NCI-H2107 treated with DMSO at 0.1 percent for 48 hours (cell line): ENCODE data around the gene ZNF638.

ENCODE experiments used
- DNase-seq: peaks from one replicate; lab custom pipeline; 2025; ENCODE audit not compliant: unreplicated experiment; lab: John Stamatoyannopoulos, UW

The ZNF638 gene

DNA sequence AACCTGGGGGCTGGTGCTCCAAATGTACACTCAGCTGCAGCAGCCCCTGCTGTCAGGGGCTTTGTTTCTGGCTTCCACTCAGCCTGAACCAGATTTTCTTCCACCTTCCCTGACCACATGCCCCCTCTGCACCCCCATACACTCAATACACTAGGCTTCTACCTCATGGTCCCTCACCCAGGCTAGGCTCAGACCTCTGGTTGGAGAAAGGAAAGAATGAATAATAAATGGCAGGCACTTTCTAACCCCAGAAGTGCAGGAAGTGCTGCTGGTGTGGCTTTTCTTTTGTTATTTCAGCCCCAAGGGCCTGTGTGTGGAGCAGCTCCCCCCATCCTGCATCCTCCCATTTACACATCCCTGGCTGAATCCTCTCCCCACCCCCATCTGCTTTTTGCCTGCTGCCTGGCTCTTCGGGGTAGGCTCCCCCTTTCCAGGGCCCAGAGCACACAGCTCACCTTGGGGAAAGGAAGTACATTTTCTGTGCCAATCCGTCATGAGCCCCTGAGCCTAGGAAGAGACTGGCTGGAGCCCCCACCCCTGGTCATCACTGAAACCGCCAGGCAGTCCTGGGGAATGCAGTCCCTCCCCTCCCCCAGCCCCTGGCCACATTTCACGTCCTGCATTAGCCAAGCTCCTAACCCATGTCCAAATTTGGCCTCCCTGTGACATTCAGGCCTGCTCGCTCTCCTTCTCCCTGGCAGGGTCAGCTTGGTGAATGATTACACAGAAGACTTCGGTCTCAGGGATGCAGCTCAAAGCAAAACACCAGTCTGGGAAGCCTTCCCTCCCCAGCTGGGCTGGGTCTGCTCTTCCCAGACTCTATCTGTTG lies 124.4 kb downstream of the ZNF638 start:
- peak; percentile 44 for DNase-seq

DNA sequence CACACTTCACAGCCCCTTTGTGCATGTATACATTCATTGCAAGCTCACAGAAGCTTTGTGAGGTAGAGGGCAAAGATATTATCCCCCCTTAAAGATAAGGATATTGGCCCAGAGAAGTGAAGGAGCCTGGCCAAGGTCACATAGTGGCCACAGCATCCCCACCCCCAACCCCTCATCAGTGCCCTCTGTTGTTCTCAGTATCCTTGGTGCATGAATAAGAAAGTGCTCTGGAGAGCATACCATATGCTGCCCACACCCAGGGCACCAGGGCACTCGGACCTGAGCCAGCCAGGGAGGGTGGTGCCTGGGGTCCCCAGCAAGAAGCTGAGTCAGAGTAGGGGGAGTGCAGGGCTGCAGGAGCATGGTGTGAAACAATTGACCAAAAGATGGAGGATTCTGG lies 125.0 kb downstream of the ZNF638 start:
- DNase-seq = no peak

DNA sequence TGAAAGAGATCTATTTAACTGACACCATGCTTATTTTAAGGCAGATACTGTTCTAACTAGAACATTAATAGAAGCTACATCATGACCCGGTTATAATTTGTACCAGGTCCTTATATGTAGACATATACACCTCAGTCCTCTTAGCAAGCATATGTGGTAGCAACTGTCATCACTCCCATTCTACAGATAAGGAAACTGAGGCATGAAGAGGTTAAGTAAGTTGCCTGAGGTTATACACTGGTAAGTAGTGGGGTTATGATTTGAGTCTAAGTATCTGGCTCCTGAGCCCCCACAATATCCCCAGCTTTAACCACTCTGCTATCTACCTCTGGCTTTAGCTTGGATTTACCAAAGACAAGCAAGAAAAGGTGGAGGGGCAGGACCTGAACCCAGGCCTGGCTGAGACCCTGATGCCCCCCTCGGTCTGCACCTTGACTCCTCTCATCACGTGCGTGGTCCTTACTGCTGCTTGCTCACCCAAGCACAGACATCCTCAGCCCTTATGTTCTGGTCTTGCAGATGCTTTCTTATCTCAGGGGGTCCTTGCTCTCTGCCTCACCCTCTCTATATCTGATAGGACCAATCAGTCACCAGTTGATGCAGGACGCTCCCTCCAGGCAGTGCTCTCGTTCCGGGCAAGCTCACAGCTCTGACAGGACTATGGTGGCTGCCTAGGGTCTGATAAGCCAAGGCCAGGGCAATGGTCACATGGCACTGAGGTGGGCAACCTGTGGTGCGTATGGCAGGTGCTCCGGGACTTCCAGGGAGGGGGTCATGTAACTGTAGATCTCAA lies 125.7 kb downstream of the ZNF638 start:
- DNase-seq = no peak

DNA sequence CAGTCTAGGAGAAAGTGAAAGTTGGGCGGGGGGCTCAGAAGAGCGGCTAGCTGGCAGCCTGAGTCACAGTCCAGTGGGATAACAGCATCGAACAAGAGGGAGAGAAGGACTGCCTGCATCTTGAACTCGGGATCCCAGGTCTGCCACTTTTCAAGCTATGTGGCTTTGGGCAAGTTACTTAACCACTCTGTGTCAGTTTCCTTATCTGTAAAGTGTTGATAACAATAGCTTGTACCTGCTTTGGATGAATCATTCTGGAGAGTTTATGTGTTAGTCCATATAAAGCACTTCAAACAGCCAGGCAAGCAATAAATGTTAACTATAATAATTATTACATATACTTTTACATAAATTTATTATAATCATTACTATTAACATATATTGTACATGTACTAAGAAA lies 126.3 kb downstream of the ZNF638 start:
- DNase-seq = no peak

DNA sequence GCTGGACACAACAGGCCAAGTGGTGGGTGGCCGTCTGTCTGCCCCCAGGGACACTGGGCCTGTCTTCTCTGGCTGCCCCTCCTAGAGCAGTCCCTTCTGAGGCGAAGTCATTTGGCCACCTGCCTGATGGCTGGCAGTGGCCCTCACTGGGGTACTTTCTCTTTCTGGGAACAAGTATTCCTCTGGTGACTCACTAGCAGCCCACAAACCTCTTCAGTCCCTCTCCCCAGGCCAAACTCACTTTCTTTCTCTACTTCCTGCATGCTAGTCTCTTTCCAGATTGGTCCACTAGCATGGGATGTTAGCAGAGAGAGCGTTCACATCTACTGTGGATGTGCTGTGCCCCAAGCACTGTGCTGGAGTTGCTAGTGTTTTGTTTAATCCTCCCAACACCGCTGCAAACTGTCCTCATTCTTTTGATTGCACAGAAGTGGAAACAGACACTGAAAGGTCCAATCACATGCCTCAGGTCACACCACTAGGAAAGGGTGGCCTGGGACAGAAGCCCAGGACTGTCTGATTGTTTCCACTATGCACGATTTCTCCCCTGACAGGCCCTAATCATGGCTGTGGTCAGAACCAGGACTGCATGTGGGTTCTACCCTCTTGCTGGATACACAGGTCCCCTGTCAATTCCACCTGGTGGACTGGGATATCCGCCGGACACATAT lies 127.0 kb downstream of the ZNF638 start:
- DNase-seq = no peak

DNA sequence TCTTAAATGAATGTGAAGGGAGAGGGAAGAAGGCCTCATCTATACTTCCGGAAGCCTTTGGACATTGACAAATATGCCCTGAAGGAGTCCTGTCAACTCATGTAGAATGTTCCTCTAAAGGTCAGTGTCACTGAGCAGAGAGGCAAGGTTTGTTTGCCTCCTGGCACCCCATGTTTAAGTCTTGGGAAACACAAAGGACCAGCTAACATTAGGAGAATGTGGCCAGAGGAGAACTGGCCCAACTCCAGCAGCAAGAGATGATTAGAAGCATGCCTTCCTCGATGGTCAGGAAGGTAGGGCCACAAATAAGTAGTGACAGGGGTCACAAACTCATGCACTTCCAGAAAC lies 127.5 kb downstream of the ZNF638 start:
- no peak for DNase-seq

DNA sequence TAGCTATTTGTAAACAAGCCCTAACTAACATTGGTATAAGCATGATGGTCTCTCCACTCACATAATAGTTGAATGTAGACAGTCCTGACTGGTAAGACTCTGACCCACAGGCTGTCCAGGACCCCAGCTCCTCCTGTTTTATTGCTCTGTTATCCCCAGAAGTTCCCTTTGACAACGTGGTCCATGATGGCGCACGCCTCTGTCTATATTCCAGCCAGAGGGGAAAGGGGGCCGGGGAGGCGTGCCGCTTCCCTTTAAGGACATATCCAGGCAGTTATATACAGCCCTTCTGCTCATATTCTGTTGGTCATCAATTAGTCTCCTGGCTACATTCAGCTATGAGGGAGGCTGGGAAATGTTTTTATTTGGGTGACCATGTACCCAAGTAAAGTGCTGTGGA lies 128.5 kb downstream of the ZNF638 start:
- DNase-seq = no peak

DNA sequence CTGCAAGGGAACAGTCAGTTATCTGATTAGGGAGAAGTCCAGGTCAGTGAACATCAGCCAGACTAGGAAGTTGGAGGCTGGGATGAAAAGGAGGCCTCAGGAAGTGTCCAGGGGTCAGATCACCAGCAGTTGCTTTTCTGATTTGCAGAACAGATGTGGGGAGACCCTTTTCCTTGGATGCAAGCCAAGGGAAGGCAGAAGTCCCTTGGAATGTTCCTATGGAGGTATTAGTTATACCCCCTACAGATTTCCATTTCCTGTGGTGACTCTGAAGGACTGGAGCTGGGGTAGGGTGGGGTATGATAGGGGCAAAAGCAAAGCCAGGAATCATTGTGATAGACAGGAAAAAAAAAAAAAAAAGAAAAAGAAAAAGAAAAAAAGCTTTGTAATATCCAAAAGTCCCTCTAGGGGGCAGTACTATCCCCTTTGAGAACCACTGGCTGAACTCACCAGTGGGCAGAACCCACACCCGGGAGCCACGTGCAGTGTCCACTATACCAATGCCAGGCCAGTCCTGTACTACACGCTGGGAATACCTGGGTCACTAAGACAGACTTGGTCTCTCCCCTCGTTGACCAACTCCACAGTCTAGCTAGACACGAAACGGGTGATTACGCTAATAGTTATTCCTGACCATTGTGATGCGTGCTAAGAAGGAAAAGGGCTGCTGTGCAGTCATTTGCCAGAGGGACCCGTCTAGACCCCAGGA lies 129.2 kb downstream of the ZNF638 start:
- no peak for DNase-seq

DNA sequence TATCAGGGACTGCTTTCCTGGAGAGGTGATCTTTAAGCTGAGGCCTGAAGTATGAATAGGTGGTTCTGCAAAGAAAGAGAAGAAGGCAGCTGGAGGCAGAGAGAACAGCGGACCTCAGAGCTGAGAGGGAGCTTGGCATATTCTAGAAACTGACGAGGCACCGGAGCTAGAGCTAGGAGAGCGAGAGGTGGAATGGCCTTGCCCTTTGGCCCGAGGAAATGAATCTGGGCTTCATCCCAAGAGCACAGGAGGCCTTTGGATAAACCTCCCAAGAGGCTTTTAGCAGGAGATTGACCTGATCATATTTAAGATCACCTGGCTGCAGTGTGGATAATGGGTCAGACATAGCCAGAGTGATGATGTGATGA lies 129.7 kb downstream of the ZNF638 start:
- no peak for DNase-seq

DNA sequence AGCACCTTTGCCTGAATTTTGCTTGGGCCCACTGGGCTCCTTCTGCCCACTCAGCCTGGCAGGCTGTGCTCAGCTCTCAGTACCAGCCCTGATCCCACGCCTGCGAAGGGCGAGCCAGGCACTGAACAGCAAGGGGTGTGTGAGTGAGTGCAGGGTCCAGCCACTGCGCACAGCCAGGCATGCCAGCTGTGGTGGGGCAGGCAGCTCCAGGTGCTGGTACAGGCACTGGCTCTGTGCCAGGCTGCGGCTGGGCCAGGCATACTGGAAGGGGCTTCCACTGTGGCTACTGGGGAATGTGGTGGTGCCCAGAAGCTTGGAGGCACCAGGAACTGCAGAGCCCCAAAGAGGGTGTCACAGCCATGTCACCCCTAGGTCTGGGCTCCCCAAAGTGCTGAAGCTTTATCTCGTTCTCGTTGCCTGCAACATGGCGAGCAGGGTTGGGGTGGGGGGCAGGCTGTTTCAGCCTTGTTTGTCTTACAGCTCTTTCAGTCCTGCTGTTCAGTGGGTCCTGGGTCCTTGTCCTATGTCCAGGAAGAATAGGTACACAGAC lies 130.5 kb downstream of the ZNF638 start:
- no peak for DNase-seq

DNA sequence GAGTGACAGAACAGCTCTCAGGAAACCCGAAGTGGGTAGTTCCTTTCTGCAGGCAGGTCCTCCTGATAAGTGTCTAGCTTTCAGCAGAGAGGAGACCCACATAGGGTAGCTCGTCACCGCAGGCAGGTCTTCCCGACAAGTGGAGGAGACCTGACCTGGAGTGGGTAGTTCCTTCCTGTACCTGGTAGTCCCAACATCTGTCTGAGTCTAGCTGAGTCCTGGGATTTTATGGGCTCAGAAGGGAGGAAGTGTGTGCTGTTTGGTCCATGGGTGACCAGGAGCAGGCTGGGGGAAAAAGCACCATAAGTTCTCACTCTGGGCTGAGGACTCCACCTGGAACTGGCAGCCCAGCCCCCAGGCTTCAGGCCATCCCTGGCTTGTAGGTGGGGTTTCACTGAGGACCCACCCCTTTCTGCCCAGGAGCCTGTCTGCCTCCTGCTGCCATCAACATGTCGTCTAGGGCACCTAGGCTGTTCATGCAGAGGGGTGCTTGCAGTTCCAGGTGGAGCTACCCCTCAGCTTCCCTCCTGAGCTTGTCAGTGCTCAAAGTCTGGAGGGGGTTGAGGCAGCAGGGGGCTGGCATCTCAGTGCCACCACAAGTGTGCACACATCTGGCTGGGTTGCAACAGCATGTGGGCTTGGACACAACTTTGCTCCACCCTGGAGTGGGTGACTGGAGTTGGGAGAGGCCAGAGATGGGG lies 131.2 kb downstream of the ZNF638 start:
- DNase-seq = no peak

DNA sequence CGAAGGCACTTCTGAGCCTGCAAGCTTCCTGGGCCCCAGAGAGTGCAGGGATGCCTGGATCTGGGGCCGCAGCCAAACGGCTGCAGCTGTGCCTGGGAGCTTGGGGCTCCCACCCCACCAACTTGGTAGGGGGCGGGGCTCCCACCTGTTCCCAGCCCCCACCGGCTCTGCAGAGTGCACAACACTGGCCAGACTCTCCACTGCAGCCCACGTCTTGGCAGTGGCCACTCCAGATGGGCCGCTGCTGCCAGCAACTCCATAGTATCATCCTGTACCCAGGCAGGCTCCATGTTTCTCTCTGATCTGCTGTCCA lies 131.7 kb downstream of the ZNF638 start:
- DNase-seq = no peak

DNA sequence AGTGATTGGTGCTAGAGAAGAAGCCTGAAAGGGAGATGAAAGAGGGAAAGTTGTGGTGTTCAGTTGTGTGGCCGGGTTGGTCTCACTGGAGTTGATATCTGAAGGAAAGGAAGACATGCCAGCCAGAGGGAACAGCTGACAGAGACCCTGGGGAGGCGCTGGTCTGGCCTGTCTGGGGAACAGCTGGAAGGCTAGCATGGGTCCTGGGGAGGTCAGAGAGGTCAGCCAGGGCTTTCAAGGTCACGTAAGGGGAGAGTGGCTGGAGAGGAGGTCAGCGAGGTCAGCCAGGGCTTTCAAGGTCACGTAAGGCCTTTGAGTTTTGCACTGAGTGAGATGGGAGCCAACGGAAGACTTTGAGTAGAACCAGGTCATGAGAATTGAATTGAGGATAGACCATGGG lies 132.8 kb downstream of the ZNF638 start:
- DNase-seq = no peak

DNA sequence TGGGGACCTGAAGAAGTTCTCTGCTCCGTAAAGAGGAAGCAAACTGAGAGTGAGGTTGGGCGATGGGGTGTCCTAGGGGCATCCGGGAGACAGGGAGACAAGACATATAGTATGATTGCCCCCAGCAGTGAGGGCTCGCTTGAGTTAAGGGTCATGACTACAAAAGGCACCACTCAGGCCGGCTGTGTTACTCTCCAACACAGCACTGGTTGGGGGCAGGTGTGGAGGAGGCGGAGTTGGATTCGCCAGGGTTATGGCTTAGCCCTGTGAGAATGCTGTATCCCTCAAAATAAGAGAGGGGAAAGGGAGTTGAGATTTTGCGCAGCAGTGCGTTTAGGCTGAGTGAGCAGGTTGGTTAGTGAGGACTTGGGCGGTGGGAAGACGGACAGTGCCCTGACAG lies 133.8 kb downstream of the ZNF638 start:
- DNase-seq = no peak

DNA sequence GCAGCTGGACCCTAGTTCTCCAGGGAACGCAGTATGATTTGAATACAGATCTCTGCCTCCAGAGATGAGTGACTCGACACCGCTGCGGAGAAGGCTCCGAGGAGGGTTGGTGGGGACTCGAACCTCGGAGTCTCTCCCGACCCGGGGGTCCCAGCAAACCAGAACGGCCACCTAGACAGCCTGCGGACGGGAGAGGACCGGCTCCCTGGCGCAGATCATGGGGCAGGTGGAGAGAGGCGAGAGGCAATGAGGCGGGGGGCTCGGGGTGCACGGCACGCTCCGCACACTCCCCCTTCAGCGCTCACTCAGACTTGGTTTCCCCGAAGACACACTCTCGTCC lies 134.3 kb downstream of the ZNF638 start:
- no peak for DNase-seq

DNA sequence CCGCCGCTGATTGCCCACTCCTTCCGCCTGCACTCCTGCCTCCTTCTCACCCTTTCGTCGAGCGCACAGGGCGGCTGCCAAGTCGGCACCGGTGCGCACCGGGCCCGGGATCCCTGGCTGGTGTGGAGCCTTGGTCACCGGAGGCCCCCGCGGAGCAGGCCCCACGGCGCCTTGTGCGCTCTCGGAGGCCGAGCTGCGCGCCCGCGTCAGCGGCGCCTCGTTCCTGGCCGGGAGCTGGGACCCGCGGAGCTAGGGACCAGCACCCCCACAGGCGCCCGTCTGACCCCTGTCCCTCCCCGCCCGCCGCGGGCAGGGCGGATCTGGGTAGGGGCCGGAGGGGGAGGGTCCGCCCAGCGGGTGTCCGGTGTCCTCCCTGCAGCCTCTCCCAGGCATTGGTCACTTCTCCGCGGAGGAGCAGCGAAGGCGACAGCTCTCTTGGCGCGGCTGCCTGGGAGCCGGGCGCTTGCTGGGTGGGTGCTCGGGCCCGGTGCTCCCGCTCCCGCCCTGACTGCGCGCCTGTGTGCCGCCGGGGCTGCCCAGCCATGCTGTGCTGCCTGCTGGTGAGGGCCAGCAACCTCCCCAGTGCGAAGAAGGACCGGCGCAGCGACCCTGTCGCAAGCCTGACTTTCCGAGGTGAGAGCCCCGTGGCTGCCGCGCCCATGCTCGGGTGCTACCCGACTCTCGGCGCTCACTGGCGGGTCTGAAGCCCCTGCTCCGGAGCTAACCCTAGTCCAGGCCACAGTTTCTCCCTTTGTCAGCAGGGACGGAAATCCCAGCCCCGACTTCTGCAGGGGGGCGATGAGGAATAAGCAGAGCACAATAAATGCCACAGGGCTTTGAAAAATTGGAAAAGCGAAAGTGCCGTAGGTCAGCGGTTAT lies 135.0 kb downstream of the ZNF638 start:
- DNase-seq = peak; percentile 23

DNA sequence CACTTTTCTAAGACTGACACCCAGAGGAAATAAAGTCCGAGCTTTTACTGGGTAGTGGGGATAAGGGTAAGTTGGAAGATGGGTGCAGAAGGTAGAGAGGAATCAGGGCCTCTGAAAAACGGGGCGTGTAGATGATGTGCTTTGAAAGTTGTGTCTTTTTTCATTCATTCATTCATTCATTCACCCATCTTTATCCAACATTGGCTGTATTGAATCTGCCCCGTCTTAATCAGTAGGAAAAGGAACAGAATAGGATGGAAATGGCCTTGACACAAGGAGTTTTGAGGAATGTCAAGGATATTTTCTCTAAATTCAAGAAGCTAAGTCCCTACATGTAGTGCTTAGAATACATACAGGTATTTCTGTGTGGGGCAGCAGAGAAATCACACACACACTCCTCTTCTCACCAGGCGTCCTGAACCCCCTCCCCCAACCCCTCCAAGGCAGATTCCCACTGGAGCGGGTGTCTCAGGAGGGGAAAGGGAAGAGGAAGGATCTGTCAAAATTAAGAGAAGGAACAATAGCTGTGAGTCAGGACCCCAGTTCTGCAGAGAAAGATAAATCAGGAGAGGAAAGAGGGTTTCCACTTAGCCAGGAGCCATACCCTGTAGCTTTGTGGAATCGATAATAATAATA lies 135.7 kb downstream of the ZNF638 start:
- no peak for DNase-seq

DNA sequence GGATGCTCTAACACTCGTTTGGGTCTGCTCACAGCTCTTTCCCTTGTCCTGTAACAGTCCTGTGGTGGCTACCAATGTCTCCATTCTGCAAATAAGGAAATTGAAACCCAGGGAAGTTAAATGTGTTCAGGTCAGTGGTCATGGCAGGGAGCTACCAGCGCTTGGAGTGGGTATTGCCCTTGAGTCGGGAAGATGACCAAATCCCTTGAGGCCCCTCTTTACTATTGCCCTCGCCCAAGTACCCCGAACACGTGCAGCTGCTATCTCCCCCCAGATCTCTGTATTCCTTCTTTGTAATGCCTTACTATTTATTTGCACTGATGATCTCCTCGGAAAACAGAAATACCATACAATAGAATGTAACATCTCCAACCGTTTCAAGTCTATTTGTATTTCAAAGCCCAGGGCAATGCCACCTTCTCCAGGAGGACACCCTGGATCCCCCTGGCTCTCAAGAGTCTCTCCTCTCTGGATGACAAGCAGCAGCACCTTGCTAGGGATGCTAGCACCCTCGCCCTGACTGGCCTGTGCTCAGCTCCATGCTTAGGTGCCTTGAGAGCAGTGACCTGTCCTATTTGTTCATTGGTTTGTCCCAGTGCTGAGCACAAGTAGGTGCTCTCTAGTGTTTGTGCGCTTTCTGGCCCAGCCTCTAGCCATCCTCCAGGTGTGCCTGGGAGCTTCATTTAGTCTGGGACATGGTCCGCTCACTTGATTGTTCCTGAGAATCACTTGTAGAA lies 136.9 kb downstream of the ZNF638 start:
- no peak for DNase-seq
